LNCAP (cell line): ENCODE results near the gene TGM1.

Source experiments
- TF ChIP-seq, protein P1 (sequence below): fragments of 450-650 bp; IDR thresholded peaks from 2 replicates; pipeline ENCODE4 v1.5.1; 2017; ENCODE audit warnings: mild to moderate bottlenecking

The TGM1 gene

DNA sequence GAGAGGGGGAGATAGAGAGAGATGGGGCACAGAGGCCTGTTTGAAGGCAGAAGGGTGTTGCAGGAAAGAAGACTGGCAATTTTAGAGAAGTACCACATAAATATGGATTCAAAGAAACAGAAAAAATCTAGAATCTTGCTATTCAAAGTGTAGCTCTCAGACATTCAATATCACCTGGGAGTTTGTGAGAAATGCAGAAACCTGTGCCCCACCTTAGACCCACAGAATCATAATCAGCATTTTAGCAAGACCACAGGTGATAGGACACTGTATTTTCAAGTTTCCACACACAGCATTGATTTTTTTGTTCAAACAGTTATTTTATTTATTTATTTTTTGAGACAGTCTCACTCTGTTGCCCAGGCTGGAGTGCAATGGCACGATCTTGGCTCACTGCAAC, 34.1 kb downstream of the TGM1 start:
- TF ChIP-seq, protein P1, sequence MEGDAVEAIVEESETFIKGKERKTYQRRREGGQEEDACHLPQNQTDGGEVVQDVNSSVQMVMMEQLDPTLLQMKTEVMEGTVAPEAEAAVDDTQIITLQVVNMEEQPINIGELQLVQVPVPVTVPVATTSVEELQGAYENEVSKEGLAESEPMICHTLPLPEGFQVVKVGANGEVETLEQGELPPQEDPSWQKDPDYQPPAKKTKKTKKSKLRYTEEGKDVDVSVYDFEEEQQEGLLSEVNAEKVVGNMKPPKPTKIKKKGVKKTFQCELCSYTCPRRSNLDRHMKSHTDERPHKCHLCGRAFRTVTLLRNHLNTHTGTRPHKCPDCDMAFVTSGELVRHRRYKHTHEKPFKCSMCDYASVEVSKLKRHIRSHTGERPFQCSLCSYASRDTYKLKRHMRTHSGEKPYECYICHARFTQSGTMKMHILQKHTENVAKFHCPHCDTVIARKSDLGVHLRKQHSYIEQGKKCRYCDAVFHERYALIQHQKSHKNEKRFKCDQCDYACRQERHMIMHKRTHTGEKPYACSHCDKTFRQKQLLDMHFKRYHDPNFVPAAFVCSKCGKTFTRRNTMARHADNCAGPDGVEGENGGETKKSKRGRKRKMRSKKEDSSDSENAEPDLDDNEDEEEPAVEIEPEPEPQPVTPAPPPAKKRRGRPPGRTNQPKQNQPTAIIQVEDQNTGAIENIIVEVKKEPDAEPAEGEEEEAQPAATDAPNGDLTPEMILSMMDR = no peak

DNA sequence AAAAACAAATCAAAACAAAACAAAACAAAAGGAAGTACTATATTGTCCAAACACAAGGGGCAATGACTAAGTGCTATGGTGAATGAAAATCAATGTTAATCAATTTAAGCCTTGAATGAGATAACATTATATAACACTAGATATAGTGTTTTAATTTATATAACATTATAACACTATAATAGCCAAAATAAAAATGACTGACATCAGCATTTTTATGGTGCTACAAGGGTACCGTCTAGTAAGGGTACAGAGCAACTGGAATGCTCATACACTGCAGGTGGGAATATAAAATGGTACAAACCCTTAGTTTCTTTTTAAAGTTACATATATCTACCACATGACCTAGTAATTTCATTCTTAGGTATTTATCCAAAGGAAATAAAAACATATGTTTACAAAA, 36.5 kb downstream of the TGM1 start:
- TF ChIP-seq, protein P1 = no peak

DNA sequence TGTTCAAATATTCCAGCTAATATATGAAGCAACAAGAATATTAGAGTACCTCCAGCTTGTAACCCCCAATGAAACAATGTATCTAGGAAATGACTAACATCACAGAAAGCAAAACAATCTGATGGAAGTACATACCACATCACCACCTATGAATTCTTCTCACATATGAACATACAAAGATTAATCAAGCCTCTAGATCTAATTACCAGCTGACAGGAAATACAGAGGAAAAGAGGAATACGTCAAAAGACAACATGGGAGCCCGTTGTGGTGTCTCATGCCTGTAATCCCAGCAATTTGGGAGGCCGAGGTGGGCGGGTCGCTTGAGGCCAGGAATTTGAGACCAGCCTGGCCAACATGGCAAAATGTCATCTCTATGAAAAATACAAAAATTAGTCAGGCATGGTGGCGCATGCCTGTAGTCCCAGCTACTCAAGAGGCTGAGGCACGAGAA, 38.3 kb downstream of the TGM1 start:
- TF ChIP-seq, protein P1 = no peak

DNA sequence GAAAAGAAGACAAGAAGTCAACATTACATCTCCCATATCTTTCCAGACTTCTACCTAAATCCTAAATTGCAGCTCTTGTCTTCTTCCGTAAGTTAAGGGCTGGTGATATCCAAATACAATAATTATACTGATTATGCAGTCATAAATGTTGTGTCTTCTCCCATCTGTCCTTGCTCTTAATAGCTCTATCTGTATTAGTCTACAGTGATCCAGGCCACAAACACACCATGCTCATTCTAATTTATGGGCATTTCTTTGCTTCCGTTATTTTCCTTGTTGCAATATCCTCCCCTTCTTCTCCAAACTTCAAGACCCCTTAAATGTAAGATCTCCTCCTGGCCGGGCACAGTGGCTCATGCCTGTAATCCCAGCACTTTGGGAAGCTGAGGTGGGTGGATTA, 43.5 kb downstream of the TGM1 start:
- TF ChIP-seq, protein P1 = no peak

DNA sequence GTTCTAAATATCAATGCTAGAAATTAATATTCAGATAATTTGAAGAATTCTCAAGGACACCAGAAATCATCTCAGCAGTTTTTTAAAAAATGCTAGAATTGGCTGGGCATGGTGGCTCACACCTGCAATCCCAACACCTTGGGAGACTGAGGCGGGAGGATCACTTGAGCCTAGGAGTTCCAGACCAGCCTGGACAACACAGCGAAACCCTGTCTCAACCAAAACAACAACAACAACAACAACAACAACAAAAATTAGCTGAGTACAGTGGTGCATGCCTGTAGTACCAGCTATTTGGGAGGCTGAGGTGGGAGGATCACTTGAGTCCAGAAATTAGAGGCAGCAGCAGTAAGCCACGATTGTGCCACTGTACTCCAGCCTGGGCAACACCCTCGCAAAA, 43.9 kb downstream of the TGM1 start:
- TF ChIP-seq, protein P1 = no peak

DNA sequence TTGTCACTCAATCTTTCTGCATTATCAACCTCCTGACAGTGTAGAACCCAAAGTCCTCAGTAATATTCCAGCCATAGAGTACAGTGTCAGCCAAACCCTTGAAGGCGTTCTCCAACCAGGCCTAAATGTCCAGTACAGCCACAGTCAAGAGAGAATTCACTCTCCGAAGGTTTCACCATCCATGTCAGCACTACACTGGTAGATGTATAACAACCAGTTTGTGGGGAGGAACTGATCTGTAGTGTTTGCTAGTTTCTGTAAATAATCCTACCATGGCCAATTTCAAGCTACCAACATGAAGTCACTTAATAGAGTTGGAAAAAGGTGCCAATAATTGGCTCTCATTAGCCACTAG, 46.7 kb downstream of the TGM1 start:
- TF ChIP-seq, protein P1 = no peak

DNA sequence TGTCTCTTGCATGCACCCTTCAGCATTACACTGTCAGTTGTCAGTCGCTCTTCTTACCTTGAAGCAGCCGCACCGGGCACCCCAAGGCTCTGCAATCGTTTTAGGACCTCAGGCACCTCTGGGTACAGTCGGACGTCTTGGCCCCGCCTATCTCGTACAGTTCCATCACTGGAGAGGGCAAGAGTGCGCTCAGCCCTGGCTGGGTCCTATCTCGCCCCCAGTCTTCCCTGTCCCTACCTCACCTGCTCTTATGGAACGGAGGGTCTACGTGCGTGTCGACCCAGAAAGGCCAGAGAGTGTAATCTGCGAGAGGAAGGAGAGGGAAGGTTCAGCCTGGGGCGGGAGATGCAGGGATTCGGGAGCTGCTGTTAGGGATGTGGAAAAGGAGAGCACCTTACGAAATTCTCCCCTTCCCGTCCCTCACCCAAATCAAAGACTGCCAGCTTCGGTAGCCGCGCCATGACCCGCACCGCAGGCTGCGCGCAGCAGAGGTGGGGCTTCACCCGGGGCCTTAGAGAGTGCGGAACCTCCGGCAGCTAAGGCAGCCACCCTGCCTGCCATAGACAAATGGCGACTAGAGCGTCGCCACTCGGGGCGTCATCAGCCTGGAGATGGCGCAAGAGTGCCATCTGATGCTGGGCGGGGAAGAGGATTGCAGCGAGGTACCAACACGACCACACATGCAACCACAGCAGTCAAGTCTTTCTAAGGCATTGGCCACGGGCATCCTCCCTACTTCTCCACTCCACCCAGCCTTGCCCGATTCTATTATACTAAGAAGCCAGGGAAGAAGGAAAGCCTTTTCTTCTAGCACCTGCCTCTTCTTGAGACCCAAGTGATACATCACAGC, 47.3 kb downstream of the TGM1 start, which contains the start of gene MDP1:
Gene MDP1 (minus strand): TSS at position 572 of the 850 bp plus-strand sequence. CDS start 111 bp downstream, at position 461.
- TF ChIP-seq, protein P1 = peak; percentile 70
